ENCODE results near the gene ARL6IP6. TPM values are rescaled to one million over a fixed set of nuclear protein-coding genes. Genes with fewer than 3 reads are reported as not detected.
A peak's percentile ranks its signal among the peaks of the same experiment; 100 is the strongest.

ARL6IP6 gene
- total RNA-seq: 32.0 and 46.8 TPM in 2 replicates

DNA sequence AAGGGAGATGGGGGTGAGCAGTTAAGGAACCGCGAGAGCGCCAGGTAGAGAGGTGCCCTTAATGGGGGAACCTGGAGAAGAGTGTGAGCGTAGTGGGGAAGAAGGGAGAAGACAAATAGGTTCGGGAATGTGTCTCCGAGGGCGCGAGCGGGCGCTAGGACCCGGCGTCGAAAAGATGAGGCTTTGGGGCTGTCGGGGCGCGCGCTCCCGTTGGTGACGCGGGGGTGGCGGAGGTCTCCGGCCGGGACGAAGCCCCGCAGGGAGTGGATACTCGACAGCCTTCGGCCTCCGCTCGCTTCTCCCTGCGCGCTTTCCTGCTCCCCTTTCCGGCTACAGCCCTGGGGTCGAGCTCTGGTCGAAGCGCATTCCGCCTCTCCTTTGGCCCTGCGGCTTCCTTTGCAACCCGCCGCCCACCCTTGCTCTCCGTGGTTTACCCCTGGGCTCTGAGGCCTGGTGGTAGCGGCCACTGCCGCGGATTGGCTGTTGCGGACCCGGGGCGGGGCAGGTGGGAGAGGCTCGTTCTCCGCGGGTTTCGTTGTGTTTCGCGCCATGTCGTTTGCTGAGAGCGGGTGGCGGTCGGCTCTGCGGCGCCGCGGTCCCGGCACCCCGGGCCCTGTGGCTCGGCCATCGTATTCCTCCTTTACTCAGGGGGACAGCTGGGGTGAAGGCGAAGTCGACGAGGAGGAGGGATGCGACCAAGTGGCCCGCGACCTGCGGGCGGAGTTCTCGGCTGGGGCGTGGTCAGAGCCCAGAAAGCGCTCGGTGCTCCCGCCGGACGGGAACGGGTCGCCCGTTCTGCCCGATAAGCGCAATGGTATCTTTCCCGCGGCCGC lies at the start of gene ARL6IP6:
ARL6IP6 (plus strand) TSS at position 545 of the 833 bp plus-strand sequence; CDS start at position 550, 5 bp downstream.
- no peaks in the 10 kb centered on the region for H3K36me3 ChIP-seq (ENCODE audit: control insufficient read depth, insufficient read depth, low read length)
- peak; percentile 51 for DNase-seq (ENCODE audit: low read depth)
- TF ChIP-seq, protein P1, sequence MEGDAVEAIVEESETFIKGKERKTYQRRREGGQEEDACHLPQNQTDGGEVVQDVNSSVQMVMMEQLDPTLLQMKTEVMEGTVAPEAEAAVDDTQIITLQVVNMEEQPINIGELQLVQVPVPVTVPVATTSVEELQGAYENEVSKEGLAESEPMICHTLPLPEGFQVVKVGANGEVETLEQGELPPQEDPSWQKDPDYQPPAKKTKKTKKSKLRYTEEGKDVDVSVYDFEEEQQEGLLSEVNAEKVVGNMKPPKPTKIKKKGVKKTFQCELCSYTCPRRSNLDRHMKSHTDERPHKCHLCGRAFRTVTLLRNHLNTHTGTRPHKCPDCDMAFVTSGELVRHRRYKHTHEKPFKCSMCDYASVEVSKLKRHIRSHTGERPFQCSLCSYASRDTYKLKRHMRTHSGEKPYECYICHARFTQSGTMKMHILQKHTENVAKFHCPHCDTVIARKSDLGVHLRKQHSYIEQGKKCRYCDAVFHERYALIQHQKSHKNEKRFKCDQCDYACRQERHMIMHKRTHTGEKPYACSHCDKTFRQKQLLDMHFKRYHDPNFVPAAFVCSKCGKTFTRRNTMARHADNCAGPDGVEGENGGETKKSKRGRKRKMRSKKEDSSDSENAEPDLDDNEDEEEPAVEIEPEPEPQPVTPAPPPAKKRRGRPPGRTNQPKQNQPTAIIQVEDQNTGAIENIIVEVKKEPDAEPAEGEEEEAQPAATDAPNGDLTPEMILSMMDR (IDR thresholded peaks at IDR 0.05; ENCODE audit: insufficient read depth, low read length, poor library complexity, severe bottlenecking): no peak

DNA sequence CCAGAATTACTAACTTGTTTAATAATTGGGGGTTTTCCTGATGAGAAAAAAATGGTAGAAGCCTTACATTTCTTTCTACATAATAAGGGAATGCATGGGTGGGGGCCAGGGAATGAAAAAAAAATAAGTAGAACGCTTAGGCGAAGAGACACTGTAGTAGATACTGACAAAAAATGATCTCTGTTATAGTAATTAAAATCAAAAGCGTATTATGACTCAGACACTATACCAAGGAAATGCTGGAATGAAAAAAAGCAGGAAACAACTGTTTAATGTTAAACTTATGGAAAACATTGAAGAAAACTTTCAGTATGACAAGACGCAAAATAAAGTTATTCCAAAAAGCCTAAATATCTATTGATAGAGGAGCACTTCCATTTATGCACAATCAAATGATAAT lies 44.1 kb upstream of the ARL6IP6 start:
- Histone ChIP-seq H3K4me3 (ENCODE audit: low read depth, low read length) (no peak overlapping the region), H3K36me3 (ENCODE audit: control insufficient read depth, insufficient read depth, low read length) (peaks cover 2% of the 10 kb centered on the region)

More for the DNA sequence above, at the start of gene ARL6IP6:
- Histone ChIP-seq H3K4me3 (ENCODE audit: low read depth, low read length) (peak within 1 kb of the TSS; percentile 90), H3K27me3 (ENCODE audit: control insufficient read depth, insufficient read depth, low read length) (no peaks in the 10 kb centered on the region)

DNA sequence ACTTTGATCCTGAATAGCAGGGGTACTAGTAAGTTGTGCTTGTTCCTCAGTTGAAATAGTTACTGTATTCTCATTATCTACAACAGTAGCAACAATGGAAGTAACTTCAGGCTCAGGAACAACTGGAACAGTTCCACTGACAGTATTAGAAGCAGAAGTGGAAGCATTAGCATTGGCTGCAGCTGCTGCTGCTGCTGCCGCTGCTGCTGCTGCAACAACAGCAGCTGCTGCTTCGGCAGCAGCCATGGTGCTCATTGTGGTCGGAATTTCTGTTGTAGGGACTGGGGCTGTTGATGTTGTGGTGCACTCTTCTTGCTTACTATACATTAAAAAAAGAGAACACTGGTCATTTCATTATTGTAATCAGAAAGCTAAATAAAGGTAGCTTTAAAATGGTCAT lies 42.0 kb upstream of the ARL6IP6 start:
- no peaks in the 10 kb centered on the region for H3K27me3 ChIP-seq (ENCODE audit: control insufficient read depth, insufficient read depth, low read length)
- H3K4me3 ChIP-seq (ENCODE audit: low read depth, low read length): no peak overlapping the region
- no peaks in the 10 kb centered on the region for H3K36me3 ChIP-seq (ENCODE audit: control insufficient read depth, insufficient read depth, low read length)
- DNase-seq (ENCODE audit: low read depth): no peak
- TF ChIP-seq, protein P1 (IDR thresholded peaks at IDR 0.05; ENCODE audit: insufficient read depth, low read length, poor library complexity, severe bottlenecking): no peak

More for the DNA sequence above, 44.1 kb upstream of the ARL6IP6 start:
- DNase-seq (ENCODE audit: low read depth): no peak
- no peaks in the 10 kb centered on the region for H3K27me3 ChIP-seq (ENCODE audit: control insufficient read depth, insufficient read depth, low read length)
- TF ChIP-seq, protein P1 (IDR thresholded peaks at IDR 0.05; ENCODE audit: insufficient read depth, low read length, poor library complexity, severe bottlenecking): no peak

DNA sequence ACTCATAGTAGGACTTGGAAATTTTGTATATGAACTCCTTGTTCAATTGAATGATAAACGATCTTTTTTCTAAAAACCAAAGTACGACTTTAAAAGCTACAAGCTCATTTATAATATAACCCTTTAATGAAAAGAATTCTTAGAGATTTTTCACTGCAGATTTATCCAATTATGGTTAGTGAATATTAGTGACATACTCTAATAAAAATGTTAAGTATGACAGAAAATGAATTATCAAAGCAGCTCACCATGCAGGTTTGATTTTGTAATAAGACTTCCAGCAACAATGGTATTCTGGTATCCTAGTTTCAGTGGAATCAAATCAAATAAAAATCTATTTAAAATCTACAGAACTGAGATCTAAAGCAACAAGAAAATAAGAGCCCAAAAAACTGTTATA lies 39.6 kb upstream of the ARL6IP6 start:
- DNase-seq (ENCODE audit: low read depth): no peak
- no peaks in the 10 kb centered on the region for H3K36me3 ChIP-seq (ENCODE audit: control insufficient read depth, insufficient read depth, low read length)
- TF ChIP-seq, protein P1 (IDR thresholded peaks at IDR 0.05; ENCODE audit: insufficient read depth, low read length, poor library complexity, severe bottlenecking): no peak
- no peak overlapping the region for H3K4me3 ChIP-seq (ENCODE audit: low read depth, low read length)
- H3K27me3 ChIP-seq (ENCODE audit: control insufficient read depth, insufficient read depth, low read length): no peaks in the 10 kb centered on the region

DNA sequence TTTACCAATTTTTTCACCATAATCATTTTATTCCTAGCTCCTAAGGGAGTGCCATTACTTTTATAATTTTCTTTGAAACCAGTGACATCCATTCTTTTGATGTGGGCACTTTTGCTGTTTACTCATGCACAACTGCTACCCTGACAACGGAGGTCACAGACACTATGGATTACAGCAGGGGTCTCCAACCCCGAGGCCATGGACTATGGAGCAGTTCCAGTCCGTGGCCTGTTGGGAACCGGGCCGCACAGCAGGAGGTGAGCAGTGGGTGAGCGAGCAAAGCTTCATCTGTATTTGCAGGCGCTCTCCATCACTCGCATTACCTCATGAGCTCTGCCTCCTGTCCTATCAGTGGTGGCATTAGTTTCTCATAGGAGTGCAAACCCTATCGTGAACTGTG lies 35.8 kb upstream of the ARL6IP6 start:
- TF ChIP-seq, protein P1 (IDR thresholded peaks at IDR 0.05; ENCODE audit: insufficient read depth, low read length, poor library complexity, severe bottlenecking): no peak
- DNase-seq (ENCODE audit: low read depth): no peak
- no peaks in the 10 kb centered on the region for H3K27me3 ChIP-seq (ENCODE audit: control insufficient read depth, insufficient read depth, low read length)
- H3K4me3 ChIP-seq (ENCODE audit: low read depth, low read length): no peak overlapping the region
- no peaks in the 10 kb centered on the region for H3K36me3 ChIP-seq (ENCODE audit: control insufficient read depth, insufficient read depth, low read length)

All from kidney epithelial cell (primary cell).